Body of pancreas (tissue), 4 donors: ENCODE measurements around the gene MYADML2.

ENCODE experiments used
- POLR2A ChIP-seq, 3 donors: fragments of 450-650 bp; IDR thresholded peaks; one replicate each; pipeline ENCODE4 v1.6.1; 2016; ENCODE audit warnings: antibody characterized with exemption in 3 of 3, mild to moderate bottlenecking in 2 of 3
- TF ChIP-seq, protein P1 (sequence below), 7 experiments: fragments of 450-650 bp in 4 of 7; fragments of 200-600 bp in 3 of 7; sonication (generic) in 3 of 7; IDR thresholded peaks; one replicate each; pipeline ENCODE4 v1.5.1; 2016 to 2019; ENCODE audit warnings: antibody characterized with exemption in 7 of 7

DNA sequence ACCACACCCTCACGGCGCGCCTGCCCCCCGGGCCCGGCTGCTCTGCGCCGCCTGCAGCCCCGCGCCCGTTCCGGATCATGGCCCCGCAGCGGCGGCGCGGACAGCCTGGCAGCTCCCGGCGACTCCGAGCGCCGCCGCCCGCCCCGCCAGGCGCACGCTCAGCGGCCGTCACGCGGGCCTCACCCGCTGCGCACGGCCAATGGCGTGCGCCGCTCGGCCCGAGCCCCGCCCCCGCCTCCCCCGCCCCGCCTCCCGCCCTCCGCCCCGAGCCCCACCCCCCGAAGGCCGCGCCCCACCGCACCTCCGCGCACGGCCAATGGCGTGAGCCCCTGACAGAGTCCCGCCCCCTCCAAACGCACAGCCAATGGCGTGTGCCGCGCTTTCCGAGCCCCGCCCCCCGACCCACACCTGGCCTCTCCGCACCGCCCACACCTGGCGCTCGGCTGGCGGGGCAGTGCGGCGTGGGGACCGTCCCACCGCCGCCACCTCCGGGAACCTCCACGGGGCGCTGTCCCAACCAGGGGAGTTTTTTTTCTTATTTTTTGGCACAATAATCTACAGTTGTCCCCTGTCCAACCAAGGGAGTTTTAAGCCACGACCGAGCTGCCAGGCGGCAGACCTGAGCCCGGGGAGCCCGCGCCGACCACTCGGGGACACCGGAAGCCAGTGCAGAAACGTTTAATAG, 35.6 kb downstream of the MYADML2 start, which contains the start of gene PCYT2:
- TF ChIP-seq, protein P1, sequence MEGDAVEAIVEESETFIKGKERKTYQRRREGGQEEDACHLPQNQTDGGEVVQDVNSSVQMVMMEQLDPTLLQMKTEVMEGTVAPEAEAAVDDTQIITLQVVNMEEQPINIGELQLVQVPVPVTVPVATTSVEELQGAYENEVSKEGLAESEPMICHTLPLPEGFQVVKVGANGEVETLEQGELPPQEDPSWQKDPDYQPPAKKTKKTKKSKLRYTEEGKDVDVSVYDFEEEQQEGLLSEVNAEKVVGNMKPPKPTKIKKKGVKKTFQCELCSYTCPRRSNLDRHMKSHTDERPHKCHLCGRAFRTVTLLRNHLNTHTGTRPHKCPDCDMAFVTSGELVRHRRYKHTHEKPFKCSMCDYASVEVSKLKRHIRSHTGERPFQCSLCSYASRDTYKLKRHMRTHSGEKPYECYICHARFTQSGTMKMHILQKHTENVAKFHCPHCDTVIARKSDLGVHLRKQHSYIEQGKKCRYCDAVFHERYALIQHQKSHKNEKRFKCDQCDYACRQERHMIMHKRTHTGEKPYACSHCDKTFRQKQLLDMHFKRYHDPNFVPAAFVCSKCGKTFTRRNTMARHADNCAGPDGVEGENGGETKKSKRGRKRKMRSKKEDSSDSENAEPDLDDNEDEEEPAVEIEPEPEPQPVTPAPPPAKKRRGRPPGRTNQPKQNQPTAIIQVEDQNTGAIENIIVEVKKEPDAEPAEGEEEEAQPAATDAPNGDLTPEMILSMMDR (IDR thresholded peaks at IDR 0.05): peak; percentile 13 to 61 (median 49)
- TF ChIP-seq POLR2A (IDR thresholded peaks at IDR 0.05): no peak
